ENCODE results near the gene LRRFIP1.
A peak's percentile ranks its signal among the peaks of the same experiment; 100 is the strongest.

LRRFIP1 gene

GRCh38 chr2:237708491-237708890 lies 81.1 kb downstream of the LRRFIP1 start:
- DNase-seq, result no peak

GRCh38 chr2:237708961-237709360 lies 81.6 kb downstream of the LRRFIP1 start:
- DNase-seq, result no peak

- DNase-seq, result no peak
Observed at GRCh38 chr2:237711458-237712150, 84.2 kb downstream of the LRRFIP1 start.

GRCh38 chr2:237712477-237713377 lies 85.3 kb downstream of the LRRFIP1 start:
- DNase-seq, result no peak

- DNase-seq, result no peak
Observed at GRCh38 chr2:237714690-237715458, 87.5 kb downstream of the LRRFIP1 start.

- DNase-seq, result no peak
Observed at GRCh38 chr2:237715459-237715947, 88.1 kb downstream of the LRRFIP1 start.

GRCh38 chr2:237716011-237716410 lies 88.6 kb downstream of the LRRFIP1 start:
- DNase-seq, result no peak

- DNase-seq, result no peak
Observed at GRCh38 chr2:237717366-237718276, 90.2 kb downstream of the LRRFIP1 start.

- no peak for DNase-seq
Observed at GRCh38 chr2:237718277-237718634, 90.9 kb downstream of the LRRFIP1 start.

GRCh38 chr2:237720444-237720843 lies 93.1 kb downstream of the LRRFIP1 start:
- no peak for DNase-seq

GRCh38 chr2:237720957-237721356 lies 93.6 kb downstream of the LRRFIP1 start:
- DNase-seq, result no peak

GRCh38 chr2:237721458-237721857 lies 94.1 kb downstream of the LRRFIP1 start:
- DNase-seq, result no peak

GRCh38 chr2:237722616-237723015 lies 95.2 kb downstream of the LRRFIP1 start:
- DNase-seq, result no peak

GRCh38 chr2:237723023-237723422 lies 95.6 kb downstream of the LRRFIP1 start:
- DNase-seq, result no peak

GRCh38 chr2:237723602-237724001 lies 96.2 kb downstream of the LRRFIP1 start:
- DNase-seq, result no peak

- no peak for DNase-seq
Observed at GRCh38 chr2:237724811-237725478, 97.6 kb downstream of the LRRFIP1 start.

GRCh38 chr2:237725661-237726060 lies 98.3 kb downstream of the LRRFIP1 start:
- peak in 1 of 2 donors; percentile 50 for DNase-seq

- DNase-seq, result no peak
Observed at GRCh38 chr2:237726401-237726830, 99.0 kb downstream of the LRRFIP1 start.

GRCh38 chr2:237727363-237727762 lies 100.0 kb downstream of the LRRFIP1 start:
- peak in 1 of 2 donors; percentile 38 for DNase-seq

GRCh38 chr2:237729681-237730475 lies 102.5 kb downstream of the LRRFIP1 start:
- DNase-seq, result no peak

- DNase-seq, result no peak
Observed at GRCh38 chr2:237731663-237732062, 104.3 kb downstream of the LRRFIP1 start.

All from CD4-positive, alpha-beta T cell treated with Interleukin-1 beta for 1 hour (primary cell).